Inferior parietal cortex (tissue), 1 donor: ENCODE data around the gene SRSF2.
"Not testable (repeated sequence)": the region's sequence is repeated elsewhere in the genome, so short reads cannot be mapped to it uniquely, and the experiment has no call there.

Experiments used
- DNase-seq: peaks from one replicate; pipeline ENCODE4 v3.0.0-alpha.2; 2016; ENCODE audit errors: extremely low spot score

SRSF2 gene, protein sequence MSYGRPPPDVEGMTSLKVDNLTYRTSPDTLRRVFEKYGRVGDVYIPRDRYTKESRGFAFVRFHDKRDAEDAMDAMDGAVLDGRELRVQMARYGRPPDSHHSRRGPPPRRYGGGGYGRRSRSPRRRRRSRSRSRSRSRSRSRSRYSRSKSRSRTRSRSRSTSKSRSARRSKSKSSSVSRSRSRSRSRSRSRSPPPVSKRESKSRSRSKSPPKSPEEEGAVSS

DNA sequence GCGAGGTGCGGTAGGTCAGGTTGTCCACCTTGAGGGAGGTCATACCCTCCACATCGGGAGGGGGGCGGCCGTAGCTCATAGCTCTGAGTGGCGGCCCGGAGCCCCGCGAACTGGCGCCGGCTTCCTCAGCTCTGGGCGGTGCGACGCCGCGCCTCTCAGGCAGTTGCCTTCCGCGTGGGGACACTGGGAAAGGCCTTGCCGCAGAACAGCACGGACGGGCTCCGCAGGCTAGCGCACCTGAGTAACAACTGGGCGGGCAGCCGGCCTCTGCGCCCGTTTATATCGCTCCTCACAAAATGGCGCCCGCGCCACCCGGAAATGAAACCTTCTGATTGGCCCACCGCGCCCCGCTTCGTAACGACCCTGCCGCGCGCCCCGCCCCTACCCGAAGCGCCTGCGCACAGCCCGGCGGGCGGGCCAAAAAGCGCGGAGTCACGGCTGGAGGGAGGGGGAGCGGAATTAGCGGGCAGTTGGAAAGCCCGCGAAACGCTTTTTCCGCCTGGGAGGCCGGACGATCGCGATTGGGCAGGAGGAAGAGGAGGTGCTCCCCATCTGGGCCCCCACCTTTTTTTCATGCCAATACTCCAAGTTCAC lies at the start of gene SRSF2:
TSS of gene SRSF2 (minus strand) at position 250 of the 594 bp plus-strand sequence. CDS start at position 79, 171 bp downstream.
- DNase-seq, result peak; percentile 98

DNA sequence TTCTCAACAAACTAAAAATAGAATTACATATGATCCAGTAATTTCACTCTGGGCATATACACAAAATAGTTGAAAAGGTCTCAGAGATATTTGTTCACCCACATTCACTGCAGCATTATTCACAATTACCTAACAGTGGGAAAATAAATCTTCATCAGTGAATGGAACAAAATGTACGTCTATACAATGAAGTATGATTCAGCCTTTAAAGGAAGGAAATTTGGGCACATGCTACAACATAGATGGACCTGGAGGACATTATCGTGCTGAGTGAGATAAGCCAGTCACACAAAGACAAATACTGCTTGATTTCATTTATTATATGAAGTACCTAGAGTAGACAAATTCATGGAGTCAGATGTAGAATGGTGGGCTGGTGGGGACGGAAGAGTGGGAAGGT lies 47.8 kb upstream of the SRSF2 start:
- no peak for DNase-seq

DNA sequence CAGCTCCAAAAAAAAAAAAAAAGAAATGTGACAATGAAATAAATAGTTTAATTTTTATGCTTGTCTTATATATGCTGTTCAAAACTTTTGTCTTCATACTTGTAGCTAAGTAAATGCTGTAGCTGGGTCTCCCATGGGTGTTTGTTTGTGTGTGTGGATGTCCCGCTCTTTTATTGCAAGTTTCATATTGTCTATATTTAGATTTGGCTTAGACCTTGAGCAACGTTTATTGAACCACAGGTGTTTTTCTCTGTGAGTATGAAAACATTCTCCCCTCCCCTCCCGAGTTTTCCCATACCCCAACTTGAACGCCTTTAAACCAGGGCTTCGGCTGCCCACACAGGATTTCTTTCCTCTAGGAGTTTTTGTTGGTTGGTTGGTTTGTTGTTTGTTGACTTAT lies 46.0 kb upstream of the SRSF2 start:
- no peak for DNase-seq

DNA sequence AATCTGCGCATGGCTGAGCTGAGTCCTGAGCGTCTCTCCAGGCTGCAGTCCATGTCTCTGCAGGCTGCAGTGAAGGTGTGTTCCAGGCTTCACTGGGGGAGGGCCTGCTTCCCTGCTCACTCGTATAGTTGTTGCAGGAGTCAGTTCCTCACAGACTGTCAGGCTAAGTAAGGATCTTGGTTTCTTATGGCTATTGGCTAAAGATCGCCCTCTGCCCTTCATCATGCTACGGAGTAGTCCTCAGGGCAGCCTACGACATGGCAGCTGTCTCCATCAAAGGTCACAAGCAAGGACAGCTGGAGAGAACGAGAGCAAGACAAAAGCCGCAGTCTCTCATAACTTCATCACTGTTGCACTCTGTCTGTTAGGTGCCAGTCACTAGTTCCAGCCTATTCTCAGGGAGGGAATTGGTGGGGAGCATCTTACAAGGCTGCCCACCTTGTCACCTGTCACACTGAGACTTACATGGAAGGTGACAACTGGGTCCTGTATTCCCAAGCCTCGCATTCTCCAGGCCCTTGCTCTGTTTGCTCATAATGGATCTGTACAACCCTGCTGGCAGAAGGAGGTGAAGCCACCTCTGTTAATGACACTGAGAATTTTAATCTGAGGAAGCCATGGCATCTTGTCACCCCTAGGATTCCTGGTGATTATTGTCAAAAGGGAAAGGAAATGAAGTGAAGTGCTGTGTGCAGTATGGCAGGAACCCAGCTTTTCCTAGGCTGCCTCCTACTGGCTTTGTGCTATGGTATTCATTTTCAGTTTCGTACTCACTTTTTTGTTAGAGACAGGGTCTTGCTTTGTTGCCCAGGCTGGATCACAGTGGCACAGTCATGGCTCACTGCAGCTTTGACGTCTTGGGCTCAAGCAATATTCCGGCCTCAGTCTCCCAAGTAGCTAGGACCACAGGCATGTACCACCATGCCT lies 44.2 kb upstream of the SRSF2 start:
- no peak for DNase-seq

DNA sequence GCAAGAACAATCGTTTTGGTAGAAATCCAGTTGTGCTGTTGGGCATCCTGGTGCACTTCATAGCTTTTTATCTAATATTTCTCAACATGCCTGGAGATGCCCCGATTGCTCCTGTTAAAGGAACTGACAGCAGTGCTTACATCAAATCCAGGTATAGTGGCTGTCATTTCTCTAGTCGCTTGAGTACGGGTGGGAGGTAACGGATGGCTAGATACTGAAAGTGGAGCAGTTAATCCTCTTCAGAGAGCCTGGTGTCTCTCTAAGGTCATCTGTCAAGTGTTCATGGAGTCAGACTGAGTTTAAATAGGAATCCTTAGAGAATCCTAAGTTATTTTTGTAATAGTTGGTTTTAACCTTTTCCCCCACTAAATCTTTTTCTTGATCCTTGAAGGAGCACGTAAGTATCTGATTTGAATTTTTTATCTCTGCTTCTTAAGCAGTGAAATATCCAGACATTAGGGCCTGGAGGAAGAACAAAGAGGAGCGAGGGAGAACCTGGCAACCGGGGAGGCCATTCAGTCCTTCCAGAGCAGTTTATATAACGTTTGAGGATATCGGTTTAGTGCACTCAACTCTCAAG lies 38.0 kb upstream of the SRSF2 start:
- no peak for DNase-seq

DNA sequence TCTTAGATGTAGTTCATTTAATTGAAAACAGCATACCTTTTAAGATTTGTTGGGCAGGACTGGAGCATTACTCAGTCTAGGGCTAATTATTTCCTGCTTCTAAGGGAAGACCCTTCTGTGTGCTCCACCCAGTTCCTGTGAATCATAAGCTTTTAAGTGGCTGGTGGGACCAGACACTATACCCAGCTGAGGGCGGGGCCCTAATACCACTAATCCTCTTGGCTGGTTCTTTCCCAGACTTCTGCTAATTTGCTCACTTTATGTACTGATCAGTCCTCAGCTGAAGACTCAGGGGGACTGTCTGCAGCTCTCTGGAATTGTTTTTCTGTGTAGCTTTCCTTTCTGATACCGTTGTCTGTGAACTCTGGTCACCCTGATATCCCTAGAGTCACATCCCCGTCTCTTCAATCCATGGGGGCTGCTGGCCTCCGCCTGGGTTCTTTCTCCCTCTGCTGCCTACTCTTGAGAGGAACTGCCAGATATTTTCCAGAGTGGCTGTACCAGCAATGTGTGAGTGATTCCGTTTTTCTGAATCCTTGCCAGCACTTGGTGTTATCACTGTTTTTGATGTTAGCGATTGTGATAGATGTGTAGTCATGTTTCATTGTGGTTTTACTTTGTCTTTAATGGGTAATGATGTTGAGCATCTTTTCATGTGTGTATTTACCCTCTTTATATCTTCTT lies 35.9 kb upstream of the SRSF2 start:
- no peak for DNase-seq

DNA sequence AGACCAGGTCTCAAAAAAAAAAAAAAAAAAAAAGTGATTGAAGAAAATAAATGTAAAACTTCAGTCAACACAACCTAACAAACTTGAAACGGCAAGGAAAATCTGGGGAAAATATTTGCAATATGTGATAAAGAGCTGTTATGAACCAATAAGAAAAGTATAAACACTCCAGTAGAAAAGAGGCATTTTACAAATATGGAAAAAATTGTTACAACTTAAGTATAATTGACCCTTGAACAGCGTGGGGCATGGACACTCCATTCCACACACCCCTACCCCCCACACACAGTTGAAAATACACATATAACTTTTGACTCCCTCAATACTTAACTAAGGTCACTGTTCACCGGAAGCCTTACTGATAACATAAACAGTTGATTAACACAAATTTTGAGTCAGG lies 21.4 kb upstream of the SRSF2 start:
- no peak for DNase-seq

DNA sequence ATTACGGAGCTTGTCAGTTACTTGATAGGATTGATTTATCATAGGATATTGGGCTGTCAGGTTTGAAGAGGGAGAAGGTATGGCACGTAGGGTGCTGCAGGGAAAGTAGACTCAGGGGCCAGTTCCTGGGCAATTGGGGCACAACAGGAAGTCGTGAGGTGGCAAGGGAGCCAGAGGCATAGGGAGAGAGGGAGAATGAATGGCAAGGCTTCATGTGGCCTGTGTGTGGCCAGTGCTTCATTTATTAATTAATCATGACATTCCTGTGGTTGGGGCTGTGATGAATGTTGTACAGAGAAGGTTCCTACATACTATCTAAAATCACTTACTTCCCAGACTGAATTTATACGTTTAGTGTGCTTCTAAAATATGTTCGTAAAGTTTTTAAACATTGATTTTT lies 20.1 kb upstream of the SRSF2 start:
- DNase-seq, result no peak

DNA sequence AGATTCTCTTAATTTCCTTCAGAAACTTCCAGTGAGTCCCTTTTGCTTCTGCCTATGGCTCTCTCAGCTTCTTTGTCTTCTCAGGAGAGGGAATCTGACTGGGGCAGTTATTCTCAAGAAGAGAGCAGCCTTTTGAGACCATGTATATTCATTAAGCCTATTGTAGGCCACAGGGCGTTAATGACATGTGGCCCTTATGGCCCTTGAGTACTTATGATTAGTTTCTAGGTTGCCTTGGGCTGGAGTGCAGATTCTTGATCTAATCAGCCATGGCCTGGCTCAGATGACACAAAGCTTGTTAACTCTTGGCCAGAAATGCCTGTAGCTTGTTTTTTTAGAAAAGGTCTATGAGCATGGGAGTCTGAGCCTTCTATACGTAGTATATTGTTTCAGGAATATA lies 18.2 kb upstream of the SRSF2 start:
- no peak for DNase-seq

DNA sequence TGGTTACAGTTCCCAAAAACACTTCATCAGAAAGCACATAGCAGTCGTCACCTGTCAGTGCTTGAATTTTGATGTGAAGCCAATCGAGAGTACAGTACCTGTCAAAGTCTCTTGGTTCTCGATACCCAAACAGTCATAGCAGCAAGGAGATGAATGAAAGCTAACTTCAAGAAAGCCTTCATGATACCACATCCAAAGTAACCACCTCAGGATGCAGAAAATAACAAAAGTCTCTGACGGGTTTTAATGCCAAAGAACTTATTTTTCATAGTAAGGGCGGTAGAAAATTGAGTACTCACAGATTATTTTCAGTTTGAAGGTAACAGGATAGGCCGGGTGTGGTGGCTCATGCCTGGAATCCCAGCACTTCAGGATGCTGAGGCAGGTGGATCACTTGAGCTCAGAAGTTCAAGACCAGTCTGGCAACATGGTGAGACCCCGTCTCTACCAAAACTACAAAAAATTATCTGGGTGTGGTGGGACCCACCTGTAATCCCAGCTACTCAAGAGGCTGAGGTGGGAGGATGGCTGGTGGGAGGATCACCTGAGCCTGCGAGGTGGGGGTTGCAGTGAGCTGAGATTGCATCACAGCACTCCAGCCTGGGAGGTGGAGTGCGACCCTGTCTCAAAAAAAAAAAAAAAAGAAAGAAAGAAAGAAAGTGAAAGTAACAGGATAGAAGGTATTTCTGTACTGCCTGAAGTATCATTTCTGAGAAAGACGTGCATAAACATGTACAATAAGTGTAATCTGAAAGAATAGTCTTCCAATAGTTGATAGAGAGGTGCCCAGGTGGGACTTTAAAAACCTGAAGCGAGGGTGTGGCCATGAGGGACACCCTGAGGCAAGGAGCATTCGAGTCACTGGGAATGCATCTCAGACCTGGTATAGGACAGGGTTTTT lies 16.2 kb upstream of the SRSF2 start:
- no peak for DNase-seq

DNA sequence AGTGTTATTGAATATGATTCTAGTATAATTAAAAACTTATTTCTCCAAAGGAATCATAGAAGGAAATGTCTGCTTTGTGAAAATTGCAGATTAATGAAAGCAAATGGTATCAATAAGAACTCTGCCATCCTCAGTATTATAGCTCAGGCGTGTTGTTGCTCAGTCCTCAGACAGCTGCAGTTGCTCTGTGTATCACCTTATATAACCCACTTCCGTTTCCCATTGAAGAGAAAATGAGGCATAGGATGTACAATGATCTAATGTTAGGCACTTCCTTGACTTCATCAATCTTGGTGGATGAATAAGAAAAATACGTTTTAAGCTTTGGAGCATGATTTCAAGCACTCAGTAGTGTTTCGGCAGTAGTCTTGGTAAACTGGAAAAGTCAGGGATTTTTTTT lies 14.9 kb upstream of the SRSF2 start:
- no peak for DNase-seq

DNA sequence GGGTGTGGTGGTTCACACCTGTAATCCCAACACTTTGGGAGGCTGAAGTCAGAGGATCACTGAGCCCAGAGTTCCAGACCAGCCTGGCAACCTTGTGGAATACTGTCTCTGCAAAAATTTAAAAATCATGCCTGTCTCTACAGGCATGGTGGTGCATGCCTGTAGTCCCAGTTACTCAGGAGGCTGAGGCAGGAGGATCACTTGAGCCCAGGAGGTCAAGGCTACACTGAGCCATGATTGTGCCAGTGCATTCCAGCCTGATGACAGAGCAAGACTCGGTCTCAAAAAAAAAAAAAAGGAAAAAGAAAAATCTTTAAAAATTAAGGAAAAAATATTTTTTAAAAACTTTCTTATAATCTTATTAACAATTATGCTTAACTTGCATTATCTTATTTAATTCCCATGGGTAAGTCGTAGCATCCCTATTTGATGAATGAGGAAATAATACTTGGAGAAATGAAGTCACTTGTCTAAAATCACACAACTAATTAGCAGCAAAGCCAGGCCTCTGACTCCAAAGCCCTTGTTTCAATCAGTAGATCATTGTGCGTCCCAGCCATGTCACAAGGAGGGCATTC lies 14.4 kb upstream of the SRSF2 start:
- no peak for DNase-seq

DNA sequence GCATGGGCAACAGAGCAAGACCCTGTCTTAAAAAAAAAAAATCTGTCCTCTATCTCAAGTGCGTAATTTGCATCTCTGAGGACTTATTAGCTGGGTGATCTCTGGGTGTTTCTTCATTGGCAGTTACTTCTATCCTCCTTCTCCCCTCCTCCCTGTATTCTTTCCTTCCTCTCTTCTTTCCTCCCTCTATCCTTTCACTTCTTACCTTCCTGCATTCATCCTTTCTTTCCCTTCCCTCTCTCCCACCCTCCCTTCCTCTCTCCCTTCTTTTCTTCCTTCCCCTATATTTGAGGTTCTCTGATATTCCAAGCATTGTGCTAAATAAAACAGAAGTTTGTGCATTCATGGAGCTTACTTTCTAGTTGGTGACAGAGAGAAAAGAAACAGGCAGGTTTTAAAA lies 11.5 kb upstream of the SRSF2 start:
- no peak for DNase-seq

DNA sequence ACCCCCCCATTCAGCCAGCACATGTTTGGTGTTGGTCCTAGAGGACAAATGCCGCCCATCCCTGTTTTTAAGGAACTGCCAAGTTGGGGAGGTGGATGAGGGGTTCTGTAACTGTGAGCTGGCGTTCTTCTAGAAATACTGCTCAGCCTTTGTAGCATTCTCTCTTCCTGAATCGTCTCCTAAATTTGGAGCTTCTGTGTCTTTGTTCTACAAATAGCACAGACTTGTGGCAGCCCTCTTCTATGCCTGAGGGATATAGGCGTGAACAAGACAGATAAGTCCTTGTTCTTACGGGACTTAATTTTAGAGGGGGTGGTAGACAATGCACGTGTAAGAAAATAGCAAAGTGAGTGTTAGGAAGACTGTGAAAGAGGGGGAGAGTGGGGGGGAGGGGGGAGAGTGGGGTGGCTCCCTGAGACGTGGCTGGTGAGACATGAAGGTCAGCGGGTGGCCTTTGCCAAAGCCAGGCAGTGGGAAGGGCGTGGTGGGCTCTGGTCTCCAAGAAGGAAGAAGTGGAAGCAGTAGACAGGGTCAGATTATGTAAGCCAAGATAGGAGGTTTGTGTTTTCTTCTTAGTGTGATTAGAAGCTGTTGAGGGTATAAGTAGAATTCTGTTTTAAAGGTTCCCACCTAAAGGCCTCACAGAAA lies 10.7 kb upstream of the SRSF2 start:
- no peak for DNase-seq

DNA sequence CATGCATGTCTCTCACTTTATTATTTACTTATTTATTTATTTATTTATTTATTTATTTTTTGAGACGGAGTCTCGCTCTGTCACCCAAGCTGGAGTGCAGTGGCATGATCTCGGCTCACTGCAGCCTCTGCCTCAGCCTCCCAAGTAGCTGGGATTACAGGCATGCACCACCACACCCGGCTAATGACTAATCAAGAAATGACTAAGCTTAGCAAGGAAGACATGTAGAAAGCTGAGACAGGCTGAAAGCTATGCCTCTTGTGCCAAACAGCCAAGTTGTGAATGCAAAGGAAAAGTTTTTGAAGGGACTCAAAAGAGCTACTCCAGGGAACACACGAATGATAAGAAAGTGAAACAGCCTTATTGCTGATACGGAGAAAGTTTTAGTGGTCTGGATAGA lies 8.7 kb upstream of the SRSF2 start:
- not testable (repeated sequence) for DNase-seq

DNA sequence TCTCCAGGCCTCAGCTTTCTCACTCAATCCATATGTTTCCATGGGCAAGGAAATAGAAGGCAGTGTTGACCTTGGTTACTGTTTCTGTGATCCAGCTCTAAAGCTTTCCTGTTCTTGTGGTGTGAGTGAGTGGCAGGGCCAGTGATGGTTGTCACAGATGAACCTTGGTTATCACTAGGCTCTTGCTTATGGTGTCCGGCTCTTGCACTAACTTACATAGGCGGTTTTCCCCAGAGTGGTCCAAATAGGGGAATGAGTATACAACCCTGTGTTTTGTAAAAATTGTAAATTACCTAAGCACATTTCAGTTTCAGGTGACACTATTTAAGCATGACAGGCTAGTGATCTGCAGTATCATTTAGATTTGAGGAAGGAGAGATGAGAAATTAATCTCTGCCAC lies 7.6 kb upstream of the SRSF2 start:
- DNase-seq, result no peak

DNA sequence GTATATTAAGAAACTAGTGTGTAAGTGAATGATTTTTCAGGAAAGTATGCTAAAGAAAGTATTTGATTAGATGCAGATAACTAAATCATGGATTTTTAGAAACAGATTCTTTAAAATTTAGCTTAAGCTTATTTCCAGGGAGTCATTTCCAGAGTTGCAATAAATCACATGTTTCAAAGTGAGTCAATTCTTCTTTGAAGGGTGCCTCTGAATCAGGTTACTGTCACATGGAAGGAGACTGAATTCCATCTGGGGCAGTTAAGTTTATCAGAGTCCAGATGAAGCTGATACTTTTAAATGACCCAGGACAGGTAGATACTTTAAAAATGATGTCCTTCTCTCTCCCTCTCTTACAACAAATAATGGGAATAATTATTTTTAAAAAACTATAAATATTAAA lies 5.8 kb upstream of the SRSF2 start:
- DNase-seq, result no peak

DNA sequence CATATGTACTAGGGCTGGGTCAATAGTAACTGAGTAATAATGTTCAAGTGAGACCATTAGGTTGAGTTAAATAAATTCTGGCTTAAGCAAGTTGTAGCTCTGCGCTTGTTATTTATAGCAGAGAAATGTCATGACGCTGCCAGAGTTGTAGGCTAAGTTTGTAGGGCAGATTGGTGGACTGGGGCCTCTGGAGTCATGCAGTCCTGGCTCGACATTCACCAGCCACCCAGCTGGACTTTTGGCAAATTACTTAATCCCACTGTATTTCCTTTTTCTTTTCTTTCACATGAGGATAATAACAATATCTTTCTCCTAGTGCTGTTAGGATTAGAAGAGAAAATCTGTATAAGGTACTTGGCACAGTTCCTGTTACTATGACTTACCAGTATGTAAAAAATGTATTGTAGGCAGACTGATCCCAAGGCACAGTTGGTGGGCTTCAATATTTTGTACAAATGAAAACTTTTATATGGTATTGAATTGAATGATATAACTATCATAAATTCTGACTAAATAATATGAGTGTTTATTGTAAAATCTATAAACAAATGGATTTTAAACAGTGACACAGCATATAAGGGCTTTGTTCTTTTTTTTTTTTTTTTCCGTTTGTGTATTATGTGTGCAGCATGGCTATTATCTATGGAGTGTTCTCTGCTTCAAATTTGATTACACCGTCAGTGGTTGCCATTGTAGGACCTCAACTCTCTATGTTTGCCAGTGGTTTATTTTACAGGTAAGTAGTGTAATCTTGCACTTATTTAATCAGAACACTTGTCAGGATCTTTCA lies 3.4 kb upstream of the SRSF2 start:
- no peak for DNase-seq

DNA sequence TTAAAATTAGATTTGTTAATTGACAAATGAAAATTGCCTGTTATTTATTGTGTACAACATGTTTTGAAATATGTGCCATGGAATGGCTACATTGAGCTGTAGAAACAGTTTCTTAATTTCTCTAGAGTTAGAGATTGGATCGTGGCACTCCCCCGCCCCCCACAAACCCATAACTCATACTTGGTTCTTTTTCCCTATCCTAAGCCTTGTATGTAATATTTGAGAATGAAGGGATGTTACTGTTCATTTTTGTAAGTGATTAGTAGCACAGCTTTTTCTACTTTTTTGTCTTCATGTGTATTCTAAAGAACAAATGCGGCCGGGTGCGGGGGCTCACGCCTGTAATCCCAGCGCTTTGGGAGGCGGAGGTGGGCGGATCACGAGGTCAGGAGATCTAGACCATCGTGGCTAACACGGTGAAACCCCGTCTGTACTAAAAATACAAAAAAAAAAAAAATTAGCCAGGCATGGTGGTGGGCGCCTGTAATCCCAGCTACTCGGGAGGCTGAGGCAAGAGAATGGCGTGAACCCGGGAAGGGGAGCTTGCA lies 2.5 kb upstream of the SRSF2 start:
- not testable (repeated sequence) for DNase-seq
